ENCODE measurements around the gene TBC1D5. TPM values are rescaled to one million over a fixed set of nuclear protein-coding genes. Genes with fewer than 3 reads are reported as not detected.

Gene TBC1D5
- total RNA-seq, 1 donor from 2014 or later: 48.1 TPM

GRCh38 chr3:17581421-17582080 lies 160.9 kb downstream of the TBC1D5 start:
- Histone ChIP-seq H3K4me1 (peaks cover 29% of the 10 kb centered on the region), H3K27ac (no peak overlapping the region), H3K27me3 (no peaks in the 10 kb centered on the region), H3K36me3 (no peaks in the 10 kb centered on the region), H3K9me3 (no peaks in the 10 kb centered on the region), H3K4me3 (no peak overlapping the region)
- intact Hi-C loops (cut with DNase I): no loop called here
- DNase-seq (ENCODE audit: extremely low spot score in 2 of 2): no peak
- TF ChIP-seq CTCF (IDR thresholded peaks at IDR 0.05) (no peak), POLR2AphosphoS5 (IDR thresholded peaks at IDR 0.05; ENCODE audit: insufficient read depth in 1 of 2, low read depth in 1 of 2) (no peak), POLR2A (IDR thresholded peaks at IDR 0.05) (no peak)

GRCh38 chr3:17580901-17581300 lies 161.5 kb downstream of the TBC1D5 start:
- H3K9me3 ChIP-seq: no peaks in the 10 kb centered on the region
- H3K36me3 ChIP-seq: no peaks in the 10 kb centered on the region
- no peak overlapping the region for H3K4me3 ChIP-seq
- H3K4me1 ChIP-seq: peaks cover 29% of the 10 kb centered on the region
- no peak overlapping the region for H3K27ac ChIP-seq
- H3K27me3 ChIP-seq: no peaks in the 10 kb centered on the region
- intact Hi-C loops (cut with DNase I): no loop called here
- DNase-seq (ENCODE audit: extremely low spot score in 2 of 2): no peak
- no peak for TF ChIP-seq POLR2A (IDR thresholded peaks at IDR 0.05)
- TF ChIP-seq POLR2AphosphoS5 (IDR thresholded peaks at IDR 0.05; ENCODE audit: insufficient read depth in 1 of 2, low read depth in 1 of 2): no peak
- TF ChIP-seq CTCF (IDR thresholded peaks at IDR 0.05): no peak

- Histone ChIP-seq H3K4me3 (no peak overlapping the region), H3K27me3 (no peaks in the 10 kb centered on the region), H3K36me3 (no peaks in the 10 kb centered on the region), H3K4me1 (peaks cover 29% of the 10 kb centered on the region), H3K27ac (no peak overlapping the region), H3K9me3 (no peaks in the 10 kb centered on the region)
- TF ChIP-seq POLR2AphosphoS5 (IDR thresholded peaks at IDR 0.05; ENCODE audit: insufficient read depth in 1 of 2, low read depth in 1 of 2) (no peak), POLR2A (IDR thresholded peaks at IDR 0.05) (no peak), CTCF (IDR thresholded peaks at IDR 0.05) (no peak)
- no peak for DNase-seq (ENCODE audit: extremely low spot score in 2 of 2)
- intact Hi-C loops (cut with DNase I): no loop called here
Measured at GRCh38 chr3:17579289-17580031, 163.0 kb downstream of the TBC1D5 start.

- intact Hi-C loops (cut with DNase I): no loop called here
- no peak for DNase-seq (ENCODE audit: extremely low spot score in 2 of 2)
- no peaks in the 10 kb centered on the region for H3K27me3 ChIP-seq
- no peaks in the 10 kb centered on the region for H3K9me3 ChIP-seq
- no peak for TF ChIP-seq CTCF (IDR thresholded peaks at IDR 0.05)
- no peak for TF ChIP-seq POLR2AphosphoS5 (IDR thresholded peaks at IDR 0.05; ENCODE audit: insufficient read depth in 1 of 2, low read depth in 1 of 2)
- no peak for TF ChIP-seq POLR2A (IDR thresholded peaks at IDR 0.05)
- H3K4me1 ChIP-seq: peaks cover 29% of the 10 kb centered on the region
- H3K36me3 ChIP-seq: no peaks in the 10 kb centered on the region
- no peak overlapping the region for H3K4me3 ChIP-seq
- H3K27ac ChIP-seq: no peak overlapping the region
Measured at GRCh38 chr3:17577796-17578520, 164.5 kb downstream of the TBC1D5 start.

All from vagina (tissue), 2 donors.